Vagina (tissue), 2 donors: ENCODE data around the gene GPR35. TPM values are rescaled to one million over a fixed set of nuclear protein-coding genes. Genes with fewer than 3 reads are reported as not detected.
"Not testable (repeated sequence)": the region's sequence is repeated elsewhere in the genome, so short reads cannot be mapped to it uniquely, and the experiment has no call there.

Source experiments
- DNase-seq, 2 donors: peaks; one replicate each; pipeline ENCODE4 v3.0.0-alpha.2; 2017; ENCODE audit errors: extremely low spot score in 2 of 2
- H3K27ac ChIP-seq: fragments of 200-600 bp; sonication (generic); one replicate; pipeline ENCODE4 v1.5.1; 2019
- H3K27me3 ChIP-seq: fragments of 200-600 bp; sonication (generic); one replicate; pipeline ENCODE4 v1.5.1; 2019
- H3K36me3 ChIP-seq, 2 donors: fragments of 200-600 bp; sonication (generic); one replicate each; pipeline ENCODE4 v1.5.1; 2017 to 2019
- H3K4me1 ChIP-seq: fragments of 200-600 bp; sonication (generic); one replicate; pipeline ENCODE4 v1.5.1; 2019
- H3K4me3 ChIP-seq, 2 donors: fragments of 200-600 bp; sonication (generic); 1 replicate in 1 of 2; 2 replicates in 1 of 2; pipeline ENCODE4 v1.5.1; 2016 to 2019
- H3K9me3 ChIP-seq: fragments of 200-600 bp; sonication (generic); one replicate; pipeline ENCODE4 v1.5.1; 2019
- POLR2A ChIP-seq, 2 donors: fragments of 450-650 bp; IDR thresholded peaks; one replicate each; pipeline ENCODE4 v1.6.1; 2017; ENCODE audit warnings: antibody characterized with exemption in 2 of 2, mild to moderate bottlenecking in 2 of 2, moderate library complexity in 2 of 2
- POLR2AphosphoS5 ChIP-seq, 2 donors: sonication (generic); formaldehyde crosslinking; IDR thresholded peaks; one replicate each; pipeline ENCODE4 v1.9.0; 2017; ENCODE audit warnings: antibody characterized with exemption in 2 of 2, mild to moderate bottlenecking in 2 of 2, low read depth in 1 of 2; ENCODE audit not compliant: insufficient read depth in 1 of 2
- intact Hi-C: fragments of 100-400 bp; cut with DNase I; formaldehyde crosslinking; loops from one replicate; pipeline ENCODE4 v1.15.1; 2023
- total RNA-seq: library from RNA; depleted of rRNA; stranded (reverse); fragments of >200 nt; gene quantifications from one replicate; pipeline ENCODE4 v1.2.3, GENCODE V29; 2016
- TF ChIP-seq, protein P1 (sequence below), 3 experiments: fragments of 450-650 bp in 2 of 3; fragments of 200-600 bp in 1 of 3; sonication (generic) in 1 of 3; IDR thresholded peaks; one replicate each; pipeline ENCODE4 v1.5.1; 2017 to 2019; ENCODE audit warnings: antibody characterized with exemption in 3 of 3, mild to moderate bottlenecking in 2 of 3, moderate library complexity in 2 of 3

The GPR35 gene
- total RNA-seq, 1 donor from 2014 or later, result 3.9 TPM

DNA sequence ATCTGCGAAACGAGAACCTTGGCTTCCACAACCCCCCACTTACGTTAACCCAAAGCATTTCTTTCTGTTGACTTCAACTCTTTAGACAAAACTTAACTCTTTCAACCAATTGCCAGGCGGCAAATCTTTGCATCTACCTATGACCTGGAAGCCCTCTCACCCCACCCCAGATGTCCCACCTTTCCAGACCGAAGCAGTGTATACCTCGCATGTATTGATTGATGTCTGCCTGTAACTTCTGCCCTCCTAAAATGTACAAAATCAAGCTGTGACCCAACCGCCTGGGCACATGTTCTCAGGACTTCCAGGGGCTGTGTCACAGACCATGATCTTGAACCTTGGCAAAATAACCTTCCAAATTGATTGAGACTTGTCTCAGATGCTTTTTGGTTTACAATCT is 45.1 kb downstream of the GPR35 start:
- Histone ChIP-seq H3K27ac (no peak overlapping the region), H3K4me3 (no peak overlapping the region), H3K9me3 (no peaks in the 10 kb centered on the region), H3K27me3 (peaks cover 6% of the 10 kb centered on the region), H3K4me1 (no peaks in the 10 kb centered on the region), H3K36me3 (no peaks in the 10 kb centered on the region)
- TF ChIP-seq POLR2A (IDR thresholded peaks at IDR 0.05) (no peak), POLR2AphosphoS5 (IDR thresholded peaks at IDR 0.05; ENCODE audit: insufficient read depth in 1 of 2, low read depth in 1 of 2) (no peak)
- TF ChIP-seq, protein P1, sequence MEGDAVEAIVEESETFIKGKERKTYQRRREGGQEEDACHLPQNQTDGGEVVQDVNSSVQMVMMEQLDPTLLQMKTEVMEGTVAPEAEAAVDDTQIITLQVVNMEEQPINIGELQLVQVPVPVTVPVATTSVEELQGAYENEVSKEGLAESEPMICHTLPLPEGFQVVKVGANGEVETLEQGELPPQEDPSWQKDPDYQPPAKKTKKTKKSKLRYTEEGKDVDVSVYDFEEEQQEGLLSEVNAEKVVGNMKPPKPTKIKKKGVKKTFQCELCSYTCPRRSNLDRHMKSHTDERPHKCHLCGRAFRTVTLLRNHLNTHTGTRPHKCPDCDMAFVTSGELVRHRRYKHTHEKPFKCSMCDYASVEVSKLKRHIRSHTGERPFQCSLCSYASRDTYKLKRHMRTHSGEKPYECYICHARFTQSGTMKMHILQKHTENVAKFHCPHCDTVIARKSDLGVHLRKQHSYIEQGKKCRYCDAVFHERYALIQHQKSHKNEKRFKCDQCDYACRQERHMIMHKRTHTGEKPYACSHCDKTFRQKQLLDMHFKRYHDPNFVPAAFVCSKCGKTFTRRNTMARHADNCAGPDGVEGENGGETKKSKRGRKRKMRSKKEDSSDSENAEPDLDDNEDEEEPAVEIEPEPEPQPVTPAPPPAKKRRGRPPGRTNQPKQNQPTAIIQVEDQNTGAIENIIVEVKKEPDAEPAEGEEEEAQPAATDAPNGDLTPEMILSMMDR (IDR thresholded peaks at IDR 0.05), result no peak
- intact Hi-C loops, result no loop called here
- DNase-seq, result no peak

DNA sequence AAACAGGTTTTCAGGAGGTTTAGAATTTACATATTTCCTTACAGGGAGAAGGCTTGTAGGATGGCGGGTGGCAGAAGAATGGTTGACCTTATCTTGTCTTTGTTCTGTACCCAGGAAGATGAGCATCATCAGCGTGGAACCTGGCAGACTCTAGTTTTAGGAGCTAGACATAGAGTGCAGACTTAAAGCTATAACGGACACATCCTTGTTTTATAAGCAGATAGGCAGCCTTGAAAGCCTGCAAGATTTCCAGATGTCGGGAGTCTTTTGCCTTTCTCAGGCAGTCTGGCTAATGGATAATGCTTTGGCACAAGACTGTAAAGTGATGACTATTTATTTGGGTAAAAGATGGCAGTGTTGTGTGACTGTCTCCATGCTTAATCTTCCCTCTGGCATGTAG is 45.7 kb downstream of the GPR35 start:
- Histone ChIP-seq H3K4me1 (no peaks in the 10 kb centered on the region), H3K27me3 (peaks cover 6% of the 10 kb centered on the region), H3K27ac (no peak overlapping the region), H3K36me3 (no peaks in the 10 kb centered on the region), H3K4me3 (no peak overlapping the region), H3K9me3 (no peaks in the 10 kb centered on the region)
- intact Hi-C loops, result no loop called here
- TF ChIP-seq POLR2AphosphoS5 (IDR thresholded peaks at IDR 0.05; ENCODE audit: insufficient read depth in 1 of 2, low read depth in 1 of 2), result no peak
- TF ChIP-seq, protein P1 (IDR thresholded peaks at IDR 0.05), result no peak
- no peak for TF ChIP-seq POLR2A (IDR thresholded peaks at IDR 0.05)
- no peak for DNase-seq

DNA sequence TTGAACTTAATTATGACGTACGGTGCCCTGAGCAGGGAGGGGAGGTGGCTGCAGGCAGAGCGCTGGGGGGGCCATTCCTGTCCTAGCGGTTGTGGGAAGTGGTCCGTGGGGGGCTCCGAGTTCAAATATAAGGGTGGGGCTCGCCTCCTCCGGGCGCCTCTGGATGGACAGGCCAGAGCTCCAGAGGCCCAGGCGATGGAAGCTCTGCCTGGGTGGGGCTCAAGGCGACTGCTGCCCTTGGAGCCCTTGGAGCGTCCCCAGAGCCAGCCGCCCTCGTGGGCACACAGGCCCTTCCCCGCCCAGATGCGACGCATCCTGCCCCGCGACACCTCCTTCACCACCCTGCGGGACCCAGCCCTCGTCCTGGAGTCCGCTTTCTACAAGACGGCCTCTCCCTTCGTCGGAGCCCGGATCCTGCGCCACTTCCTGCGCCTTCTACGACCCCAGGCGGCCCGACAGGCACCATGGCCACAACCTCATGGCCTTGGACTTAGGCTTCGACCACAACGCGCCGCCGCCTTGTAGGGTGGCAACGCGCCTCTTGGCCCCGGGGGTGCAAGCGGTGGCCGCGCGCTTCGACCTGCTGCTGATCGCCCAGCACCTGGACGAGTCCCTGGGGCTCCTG is 46.9 kb downstream of the GPR35 start:
- H3K27me3 ChIP-seq, result peaks cover 6% of the 10 kb centered on the region
- no peak overlapping the region for H3K4me3 ChIP-seq
- no peak overlapping the region for H3K27ac ChIP-seq
- H3K4me1 ChIP-seq, result no peaks in the 10 kb centered on the region
- DNase-seq, result no peak
- no peaks in the 10 kb centered on the region for H3K9me3 ChIP-seq
- no peak for TF ChIP-seq POLR2A (IDR thresholded peaks at IDR 0.05)
- TF ChIP-seq, protein P1 (IDR thresholded peaks at IDR 0.05), result no peak
- no peak for TF ChIP-seq POLR2AphosphoS5 (IDR thresholded peaks at IDR 0.05; ENCODE audit: insufficient read depth in 1 of 2, low read depth in 1 of 2)
- intact Hi-C loops, result no loop called here
- no peaks in the 10 kb centered on the region for H3K36me3 ChIP-seq

DNA sequence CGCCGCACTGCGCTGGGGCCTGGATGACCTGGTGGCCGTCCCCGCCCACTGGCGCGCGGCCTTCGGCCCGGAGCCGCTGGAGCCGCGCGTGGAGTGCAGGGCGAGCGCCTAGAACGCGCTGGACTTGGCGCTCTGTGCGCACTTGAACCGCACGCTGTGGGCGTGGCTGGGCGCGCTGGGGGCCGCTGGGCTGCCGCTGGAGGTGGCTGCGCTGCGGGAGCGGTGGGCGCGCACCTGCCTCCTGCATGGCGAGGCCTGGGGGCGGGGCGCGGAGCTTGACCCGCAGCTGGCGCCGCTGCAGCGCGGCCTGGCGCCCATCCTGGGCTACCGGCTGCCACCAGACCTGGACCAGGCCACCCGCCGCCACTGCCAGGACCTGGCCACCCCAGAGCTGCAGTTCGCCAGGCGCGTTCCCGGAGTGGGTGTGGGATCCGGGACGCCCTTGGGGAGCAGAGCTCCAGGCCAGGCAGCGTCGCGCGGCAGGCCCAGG is 47.5 kb downstream of the GPR35 start:
- Histone ChIP-seq H3K4me1 (no peaks in the 10 kb centered on the region), H3K9me3 (no peaks in the 10 kb centered on the region), H3K36me3 (no peaks in the 10 kb centered on the region), H3K4me3 (no peak overlapping the region), H3K27me3 (peaks cover 6% of the 10 kb centered on the region), H3K27ac (no peak overlapping the region)
- no peak for TF ChIP-seq POLR2A (IDR thresholded peaks at IDR 0.05)
- TF ChIP-seq POLR2AphosphoS5 (IDR thresholded peaks at IDR 0.05; ENCODE audit: insufficient read depth in 1 of 2, low read depth in 1 of 2), result no peak
- TF ChIP-seq, protein P1 (IDR thresholded peaks at IDR 0.05), result no peak
- DNase-seq, result no peak
- intact Hi-C loops, result no loop called here

DNA sequence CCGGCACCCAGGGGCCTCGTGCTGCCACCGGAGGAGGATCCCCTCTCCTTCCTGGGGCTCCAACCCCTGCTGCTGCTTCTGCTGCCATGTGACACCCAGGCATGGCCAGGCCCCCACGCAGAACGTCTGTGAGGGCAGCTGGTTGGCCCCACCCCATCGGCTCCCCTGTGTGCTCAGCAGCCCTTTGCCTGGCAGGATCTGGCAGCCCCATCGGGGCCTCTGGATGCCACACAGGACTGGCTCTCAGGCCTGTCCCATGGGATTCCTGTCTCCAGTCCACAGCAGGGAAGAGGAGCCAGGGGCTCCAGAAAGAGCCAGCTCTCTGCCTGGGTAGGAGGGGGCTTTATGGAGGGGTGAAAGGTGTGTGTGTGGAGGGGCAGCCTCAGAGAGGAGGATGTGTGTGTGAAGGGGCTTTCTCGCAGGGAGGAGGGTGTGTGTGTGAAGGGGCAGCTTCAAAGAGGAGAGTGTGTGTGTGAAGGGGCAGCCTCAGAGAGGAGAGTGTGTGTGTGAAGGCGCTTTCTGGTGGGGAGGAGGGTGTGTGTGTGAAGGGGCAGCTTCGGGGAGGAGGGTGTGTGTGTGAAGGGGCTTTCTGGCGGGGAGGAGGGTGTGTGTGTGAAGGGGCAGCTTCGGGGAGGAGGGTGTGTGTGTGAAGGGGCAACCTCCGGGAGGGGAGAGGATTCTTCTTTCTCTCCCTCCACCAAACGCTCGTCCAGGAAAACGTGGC is 49.3 kb downstream of the GPR35 start:
- H3K36me3 ChIP-seq, intact Hi-C loops, H3K27ac ChIP-seq, H3K4me1 ChIP-seq, H3K4me3 ChIP-seq, H3K27me3 ChIP-seq, H3K9me3 ChIP-seq, DNase-seq: not testable (repeated sequence)

DNA sequence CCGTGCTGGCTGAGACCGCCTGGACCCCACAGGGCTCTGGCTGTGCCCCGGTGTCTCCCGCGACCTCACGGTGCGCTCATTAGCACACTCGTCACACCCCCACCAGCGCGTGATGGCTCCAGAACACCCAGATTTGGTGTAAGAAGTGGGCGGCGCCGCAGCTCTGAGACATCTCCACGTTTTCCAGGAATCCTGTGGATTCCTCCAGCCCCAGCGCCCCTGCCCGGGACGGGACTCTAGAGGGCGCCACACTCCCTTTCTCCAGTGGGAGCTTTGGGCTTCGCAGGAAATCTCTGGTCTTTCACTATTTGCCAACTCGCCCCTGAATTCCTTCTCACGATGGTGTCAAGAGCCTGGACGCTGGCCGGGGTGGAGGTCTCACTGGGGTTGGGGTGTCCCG is 50.1 kb downstream of the GPR35 start:
- intact Hi-C loops, H3K36me3 ChIP-seq, H3K9me3 ChIP-seq, H3K4me1 ChIP-seq, H3K27me3 ChIP-seq, H3K27ac ChIP-seq, DNase-seq, H3K4me3 ChIP-seq: not testable (repeated sequence)

DNA sequence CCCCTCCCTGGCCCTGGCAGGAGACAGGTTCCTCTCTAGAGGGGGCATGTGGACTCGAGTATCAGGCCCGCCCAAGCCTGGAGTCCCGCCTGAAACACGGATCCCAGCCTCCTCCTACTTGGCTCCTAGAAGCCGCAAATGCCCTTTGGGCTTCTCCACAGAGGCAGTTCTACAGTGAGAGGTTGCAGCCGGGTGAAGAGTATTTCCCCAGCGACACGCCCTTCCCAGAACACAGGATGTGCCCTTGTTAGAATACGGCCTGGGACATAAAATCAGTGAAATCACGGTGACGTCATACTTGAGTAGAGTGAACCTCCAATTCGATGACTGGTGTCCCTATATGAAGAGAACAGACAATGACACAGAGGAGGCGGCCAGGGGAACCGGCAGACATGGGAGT is 52.8 kb downstream of the GPR35 start:
- DNase-seq, H3K9me3 ChIP-seq, H3K27me3 ChIP-seq, intact Hi-C loops, H3K27ac ChIP-seq, H3K36me3 ChIP-seq, H3K4me3 ChIP-seq, H3K4me1 ChIP-seq: not testable (repeated sequence)

DNA sequence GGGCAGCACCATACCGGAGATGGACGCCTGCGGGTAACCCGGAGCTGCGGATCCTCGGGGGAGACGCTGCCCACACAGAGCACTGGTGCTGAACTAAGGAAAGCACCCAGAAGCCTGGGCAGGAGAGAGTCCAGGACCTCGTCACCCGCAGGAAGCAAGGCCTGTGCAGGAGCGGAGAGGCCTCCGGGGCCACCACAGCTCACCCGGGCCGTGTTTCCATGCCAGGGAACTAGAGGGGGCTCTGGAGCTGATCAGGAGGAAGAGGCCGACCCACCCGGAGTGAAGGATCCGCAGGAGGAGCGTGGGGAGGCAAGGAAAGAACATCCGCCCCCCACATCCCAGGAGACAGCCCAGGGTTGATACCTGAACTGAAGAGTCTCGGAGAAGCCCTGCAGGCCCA is 53.6 kb downstream of the GPR35 start:
- H3K36me3 ChIP-seq, intact Hi-C loops, H3K9me3 ChIP-seq, H3K4me1 ChIP-seq, DNase-seq, H3K27ac ChIP-seq, H3K4me3 ChIP-seq, H3K27me3 ChIP-seq: not testable (repeated sequence)

DNA sequence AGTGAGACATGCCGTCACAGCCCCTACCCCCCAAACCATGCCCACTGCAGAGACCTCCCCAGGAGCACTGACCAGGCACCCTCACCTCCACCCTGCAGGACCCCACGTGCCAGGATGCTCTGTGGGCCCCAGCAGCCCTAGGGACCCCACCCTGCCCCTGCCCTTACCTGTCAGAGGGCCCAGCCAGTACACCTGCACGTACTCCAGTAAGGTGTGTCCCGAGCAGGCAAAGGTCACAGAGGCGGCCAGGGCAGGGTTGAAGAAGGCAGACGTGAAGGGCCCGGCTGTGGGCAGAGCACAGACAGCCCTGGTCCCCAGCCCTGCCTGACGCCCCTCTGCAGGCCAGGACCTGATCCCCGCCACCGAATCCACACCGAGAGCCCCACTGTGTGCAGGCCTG is 54.9 kb downstream of the GPR35 start:
- intact Hi-C loops, DNase-seq, H3K27me3 ChIP-seq, H3K27ac ChIP-seq, H3K4me1 ChIP-seq, H3K4me3 ChIP-seq, H3K36me3 ChIP-seq, H3K9me3 ChIP-seq: not testable (repeated sequence)
